GM18907 (cell line): Measurements from ENCODE around the gene LMO7.

Experiments
- ATAC-seq: cut with Tn5 transposase; IDR thresholded peaks from one replicate; pipeline ENCODE4 v1.9.1; 2021; ENCODE audit warnings: mild to moderate bottlenecking, moderate library complexity; ENCODE audit not compliant: unreplicated experiment

The LMO7 gene

DNA sequence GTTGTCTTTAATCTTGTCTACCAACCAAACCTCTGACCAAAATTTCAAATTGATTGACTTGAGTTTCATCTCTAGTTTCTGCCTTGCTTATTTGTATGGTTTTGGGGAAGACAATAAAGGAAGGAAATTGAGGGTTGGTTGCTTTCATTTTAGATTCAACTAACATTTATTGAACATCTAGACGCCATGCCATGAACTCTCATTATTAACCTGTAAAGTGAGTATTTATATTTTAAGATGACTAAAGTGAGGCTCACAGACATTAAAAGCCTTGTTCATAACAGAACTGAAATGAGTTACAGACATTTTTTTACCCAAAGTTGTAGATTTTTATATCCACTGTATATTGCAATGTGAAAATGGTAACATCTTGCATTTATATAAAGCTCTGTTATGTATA is 239.3 kb downstream of the LMO7 start:
- ATAC-seq, result no peak

DNA sequence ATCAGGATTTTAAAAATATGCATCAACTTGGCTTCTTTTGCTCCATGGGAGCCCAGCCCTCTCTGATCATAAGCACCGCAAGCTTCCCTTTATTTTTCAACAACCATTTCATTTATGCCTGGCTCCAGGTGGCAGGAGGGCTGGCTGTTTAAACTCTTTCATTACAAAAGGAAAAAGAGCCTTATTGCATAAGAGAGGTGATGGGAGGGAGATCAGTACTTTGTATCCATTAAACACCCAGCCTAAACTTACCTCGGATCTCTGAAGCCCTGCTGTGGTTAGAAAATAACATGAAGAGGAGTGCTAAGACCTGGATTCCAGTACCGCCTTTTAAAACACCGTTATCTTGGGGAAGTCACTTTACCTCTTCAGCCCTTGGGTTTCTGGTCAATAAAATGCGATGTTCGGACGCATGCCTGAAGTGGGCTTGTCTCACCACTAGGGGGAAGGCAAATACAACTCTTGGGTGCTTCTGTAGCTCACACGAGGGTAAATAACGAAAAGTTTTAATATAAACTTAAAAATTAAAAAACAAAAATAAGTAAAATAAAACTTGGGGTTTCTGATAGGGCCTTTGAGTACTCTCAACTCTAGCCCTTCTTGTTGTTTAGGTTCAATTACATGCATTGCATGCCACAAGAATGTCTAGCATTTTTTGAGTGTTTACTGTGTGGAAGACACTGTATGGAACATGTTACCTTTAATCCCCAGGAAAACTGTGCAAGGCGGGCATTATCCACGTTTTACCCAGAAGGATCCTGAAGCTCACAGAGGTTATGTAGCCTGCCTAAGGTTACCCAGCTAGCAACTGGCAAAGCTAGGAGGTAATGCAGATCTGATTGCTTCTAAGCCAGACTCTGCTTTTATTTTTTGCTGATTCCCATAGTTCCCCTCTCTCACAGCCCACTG is 240.3 kb downstream of the LMO7 start:
- peak; percentile 97 for ATAC-seq

DNA sequence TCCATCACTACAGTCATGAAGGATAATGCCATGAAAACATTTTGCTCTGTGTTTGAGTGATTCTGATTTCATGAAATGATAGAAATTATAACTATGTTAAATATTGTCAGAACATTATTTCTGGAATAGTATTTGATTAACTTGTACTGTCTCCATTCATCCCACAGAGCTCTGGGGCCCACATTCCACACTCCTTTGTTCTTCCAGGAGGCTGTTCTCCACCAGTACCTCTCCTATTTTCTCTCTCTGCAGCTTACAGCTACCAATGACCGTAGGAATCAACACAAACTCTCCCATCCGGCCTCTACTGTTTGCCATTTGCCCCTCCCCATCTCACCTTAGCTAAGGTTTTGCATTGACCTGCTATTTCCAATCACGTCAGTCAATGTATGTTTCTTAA is 240.9 kb downstream of the LMO7 start:
- ATAC-seq, result no peak

DNA sequence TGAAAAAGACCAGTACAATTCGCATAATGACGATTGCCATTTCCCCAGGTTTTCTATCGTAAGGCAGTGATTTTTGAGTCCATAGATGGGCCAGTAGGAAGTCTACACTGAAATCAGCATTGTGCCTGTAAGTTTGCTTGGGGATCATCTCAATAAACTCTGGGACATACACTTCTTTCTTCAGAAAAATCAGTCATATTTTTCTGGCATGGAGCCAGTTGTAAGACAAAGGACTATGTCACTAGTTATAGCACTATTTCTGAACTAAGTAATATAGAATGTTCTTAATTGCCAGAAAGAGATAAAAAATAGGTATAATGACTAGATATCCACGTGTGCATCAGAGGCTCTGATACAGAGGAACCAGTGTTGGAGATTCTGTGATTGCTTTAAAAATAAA is 243.5 kb downstream of the LMO7 start:
- ATAC-seq, result no peak

DNA sequence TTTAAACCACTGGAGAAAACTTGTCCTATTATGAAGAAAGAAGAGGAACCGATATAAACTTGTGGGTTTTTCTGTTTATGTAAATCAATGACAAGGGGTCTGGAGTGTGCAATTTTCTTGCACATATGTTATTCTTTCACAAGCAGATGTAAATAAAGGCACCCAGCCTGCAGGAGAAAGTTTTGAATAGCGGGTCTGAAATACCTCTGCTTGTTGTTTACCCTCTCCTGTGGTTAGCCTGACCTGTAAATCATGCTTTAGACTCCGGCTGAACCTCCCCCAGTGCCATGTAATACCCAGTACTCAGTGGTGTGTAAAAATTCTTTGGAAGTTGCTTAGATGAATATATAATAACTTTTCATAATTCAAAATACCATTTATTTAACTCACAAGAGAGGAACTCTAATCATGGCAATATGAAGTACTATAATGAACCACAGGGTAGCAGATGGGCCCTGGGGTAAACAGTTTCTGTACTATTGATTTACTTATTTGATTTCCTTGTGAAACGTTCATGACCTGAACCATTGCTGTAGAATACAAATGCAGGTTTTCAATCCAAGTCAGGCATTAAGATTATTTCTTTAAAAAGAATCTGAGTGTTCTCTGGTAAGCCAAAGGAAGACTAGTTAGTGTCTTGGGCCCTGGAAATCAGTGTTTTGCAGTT is 245.1 kb downstream of the LMO7 start:
- peak; percentile 56 for ATAC-seq

DNA sequence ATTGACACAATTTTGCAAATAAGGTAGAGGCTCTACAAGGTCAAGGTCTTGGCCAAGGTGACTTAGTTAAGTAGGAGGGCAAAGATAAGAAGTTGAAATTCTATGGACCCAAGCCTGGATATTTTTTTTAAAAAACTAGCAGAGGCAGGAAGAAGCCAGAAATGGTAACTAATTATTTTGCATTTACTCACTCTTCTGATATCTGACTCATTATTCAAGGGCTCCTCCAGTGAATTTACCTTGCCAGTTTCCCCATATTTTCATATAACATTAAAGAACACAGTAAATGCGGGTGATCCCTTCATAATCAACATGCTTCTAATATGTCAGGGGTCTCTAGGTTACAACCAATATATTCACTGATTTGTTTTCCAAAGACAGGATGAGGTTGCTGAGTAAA is 246.1 kb downstream of the LMO7 start:
- ATAC-seq, result no peak

DNA sequence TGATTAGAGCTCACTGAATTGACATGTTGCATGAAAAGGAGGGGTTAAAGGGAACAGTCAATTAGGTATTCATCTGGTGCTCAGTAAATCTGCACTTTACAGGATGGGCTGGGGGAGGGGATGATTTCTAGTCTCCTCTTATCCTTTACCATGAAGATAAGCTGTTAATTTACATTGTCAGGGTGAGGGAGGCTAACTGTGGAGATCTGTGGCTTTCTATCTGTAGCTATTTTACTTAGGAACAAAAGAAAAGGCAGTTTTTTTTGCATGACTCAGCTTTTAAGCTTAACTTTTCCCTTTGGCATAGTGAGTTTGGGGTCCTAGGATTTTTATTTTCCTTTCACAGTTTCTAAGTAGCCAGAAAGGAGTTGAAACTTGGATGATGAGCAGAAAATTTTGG is 253.3 kb downstream of the LMO7 start:
- no peak for ATAC-seq

DNA sequence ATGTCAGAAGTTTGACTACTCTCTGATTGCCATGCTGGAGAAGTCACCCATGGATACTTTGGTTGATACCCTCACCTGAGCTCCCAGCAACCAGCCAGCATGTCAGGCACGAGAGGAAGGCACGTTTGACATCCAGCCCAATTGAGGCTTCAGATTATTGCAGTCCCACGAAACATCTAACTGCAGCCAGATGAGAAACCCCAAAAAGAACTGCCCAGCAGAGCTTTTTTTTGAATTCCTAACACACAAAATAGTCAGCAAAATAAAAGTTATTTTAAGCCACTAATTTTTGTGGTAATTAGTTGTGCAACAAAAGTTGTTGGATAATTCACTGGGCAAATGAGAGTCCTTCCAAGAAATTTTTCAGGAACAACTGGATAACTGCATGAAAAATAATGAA is 259.0 kb downstream of the LMO7 start:
- ATAC-seq, result no peak

DNA sequence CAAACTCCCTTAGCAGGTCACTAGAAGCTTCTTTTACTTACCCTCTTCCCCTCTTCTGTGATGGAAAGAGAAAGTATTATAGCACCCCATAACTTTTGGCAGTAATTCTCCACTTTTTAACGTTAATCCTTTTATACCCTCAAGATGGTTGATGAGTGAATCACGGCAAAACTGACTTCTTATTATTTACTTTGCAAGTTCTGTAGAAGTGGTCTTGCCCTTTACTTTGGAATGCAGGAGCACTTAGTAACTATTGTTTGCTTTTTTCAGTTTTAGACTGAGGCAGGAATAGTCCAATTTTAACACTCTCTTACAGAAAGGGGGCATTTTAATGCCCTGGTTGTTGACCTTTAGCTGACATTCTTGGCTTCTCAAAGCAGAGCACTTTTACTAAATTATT is 260.1 kb downstream of the LMO7 start:
- ATAC-seq, result no peak

DNA sequence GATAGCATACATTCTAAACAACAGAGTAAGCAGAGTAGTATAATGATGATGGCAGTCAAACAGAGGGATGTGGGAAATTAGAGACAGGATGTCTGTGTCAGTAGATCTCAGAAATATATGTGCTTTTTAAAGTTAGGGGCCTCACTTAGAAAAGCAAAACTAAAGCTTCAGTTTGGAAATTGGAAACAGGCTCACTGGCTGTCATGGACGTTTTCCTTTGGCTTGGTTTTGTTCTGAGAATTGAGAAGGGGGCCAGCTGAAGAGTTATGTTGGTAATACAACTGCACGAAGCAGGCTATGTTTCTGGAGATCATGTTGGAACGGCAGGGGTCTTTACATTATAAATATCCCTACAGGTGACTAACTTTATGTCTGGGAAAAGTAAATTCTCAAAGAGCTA is 261.3 kb downstream of the LMO7 start:
- no peak for ATAC-seq

DNA sequence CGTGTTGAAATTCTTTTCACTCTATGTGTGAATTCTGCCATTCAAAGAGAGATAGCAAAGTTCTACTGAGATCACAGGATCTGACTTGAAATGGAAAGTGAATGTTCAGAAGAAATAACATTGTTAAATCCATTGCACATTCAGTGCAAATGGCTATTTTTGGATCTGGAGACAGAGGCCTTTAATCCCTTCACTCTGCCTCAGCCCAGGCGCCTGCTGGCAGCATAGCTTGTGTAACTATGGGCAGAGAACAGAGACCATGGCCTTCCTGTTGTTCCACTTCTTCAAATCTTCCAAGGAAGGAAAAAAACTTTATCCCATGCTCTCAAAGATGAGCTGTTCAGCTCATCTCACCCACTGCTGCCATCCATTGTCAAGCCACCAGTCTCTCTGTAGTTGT is 265.4 kb downstream of the LMO7 start:
- no peak for ATAC-seq

DNA sequence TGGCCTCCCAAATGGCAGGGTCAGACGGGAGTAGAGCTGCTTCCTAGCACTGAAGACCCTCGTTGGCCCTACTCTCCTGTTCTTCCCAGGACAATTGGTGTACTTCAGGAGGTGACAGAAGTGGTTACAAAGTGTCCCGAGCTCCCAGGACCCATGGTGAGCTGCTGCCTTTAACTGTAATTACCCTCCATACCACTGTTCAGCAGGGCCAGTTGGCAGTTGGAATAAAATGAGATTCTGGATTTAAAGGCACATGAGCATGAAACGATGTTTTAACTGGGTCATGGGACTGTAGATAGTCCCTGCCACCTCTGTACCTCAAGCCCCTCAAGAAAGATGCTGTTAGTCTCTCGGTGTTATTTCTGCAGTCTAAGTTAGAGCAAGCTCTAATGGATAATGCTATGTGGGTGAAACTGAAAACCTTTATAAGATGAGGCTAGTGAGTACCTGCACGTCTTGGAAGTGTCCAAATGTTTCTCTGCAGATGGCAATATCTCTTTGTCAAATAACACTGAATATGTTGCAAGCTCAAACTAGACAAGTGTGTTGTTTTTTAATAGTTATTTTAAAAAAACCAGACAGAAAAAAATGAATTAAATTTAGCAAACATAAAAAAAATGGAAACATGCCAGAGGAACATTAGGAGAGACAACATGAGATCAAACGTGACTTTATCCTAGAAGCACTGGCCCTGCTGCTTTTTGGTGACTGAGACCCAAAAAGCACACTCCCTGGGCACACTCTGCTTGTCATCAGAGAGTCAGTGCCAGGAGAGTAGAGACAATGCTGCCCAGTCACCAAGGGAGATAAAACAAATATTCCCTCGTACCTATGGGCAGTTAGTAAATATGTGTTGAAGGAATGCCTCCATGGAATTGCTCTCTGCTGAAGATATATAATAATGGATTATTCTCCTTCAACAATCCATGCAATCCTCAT is 266.3 kb downstream of the LMO7 start:
- ATAC-seq, result no peak

DNA sequence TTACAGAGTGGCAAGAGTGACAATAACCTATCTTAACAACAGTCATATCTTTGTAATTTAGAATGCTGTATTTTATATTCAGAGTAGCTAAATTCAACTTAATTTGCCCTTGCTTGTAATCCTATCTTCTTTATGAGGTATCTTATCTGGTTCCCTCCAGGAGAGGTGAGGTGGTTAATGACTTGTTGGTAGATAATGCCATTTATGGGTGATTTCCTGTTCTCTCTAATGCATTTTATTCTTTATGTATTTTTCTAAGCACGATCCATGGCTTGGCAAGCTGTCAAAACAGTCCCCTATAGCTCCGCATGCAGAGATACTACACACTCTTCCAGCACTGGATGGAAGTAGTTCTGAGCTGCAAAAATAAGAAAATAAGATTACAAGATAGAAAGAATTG is 267.9 kb downstream of the LMO7 start:
- ATAC-seq, result no peak

DNA sequence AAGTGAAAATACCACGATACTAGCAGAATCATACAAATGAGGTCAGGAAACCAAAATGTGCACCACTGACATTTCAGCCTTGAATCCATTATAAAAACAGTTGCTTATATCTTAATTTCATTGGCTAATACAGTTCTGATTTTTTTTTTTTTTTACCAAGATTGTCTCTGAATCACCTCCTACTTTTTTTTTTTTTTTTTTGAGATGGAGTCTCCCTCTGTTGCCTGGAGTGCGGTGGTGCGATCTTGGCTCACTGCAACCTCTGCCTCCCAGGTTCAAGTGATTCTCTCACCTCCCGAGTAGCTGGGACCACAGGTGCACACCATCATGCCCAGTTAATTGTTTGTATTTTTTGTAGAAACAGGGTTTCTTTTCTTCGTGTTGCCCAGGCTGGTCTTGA is 270.2 kb downstream of the LMO7 start:
- no peak for ATAC-seq

DNA sequence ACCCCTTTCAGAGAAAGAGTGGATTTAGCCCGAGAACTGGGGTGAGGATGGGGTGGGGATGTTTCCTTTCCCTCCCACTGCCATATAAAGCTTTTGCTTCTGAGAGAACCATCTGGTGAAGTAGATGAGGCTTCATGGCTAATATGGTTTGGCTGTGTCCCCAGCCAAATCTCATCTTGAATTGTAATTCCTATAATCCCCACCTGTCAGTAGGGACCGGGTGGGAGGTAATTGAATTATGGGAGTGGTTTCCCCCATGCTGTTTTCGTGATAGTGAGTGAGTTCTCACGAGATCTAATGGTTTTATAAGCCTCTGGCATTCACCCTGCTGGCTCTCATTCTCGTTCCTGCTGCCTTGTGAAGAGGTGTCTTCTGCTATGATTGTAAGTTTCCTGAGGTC is 270.9 kb downstream of the LMO7 start:
- ATAC-seq, result no peak

DNA sequence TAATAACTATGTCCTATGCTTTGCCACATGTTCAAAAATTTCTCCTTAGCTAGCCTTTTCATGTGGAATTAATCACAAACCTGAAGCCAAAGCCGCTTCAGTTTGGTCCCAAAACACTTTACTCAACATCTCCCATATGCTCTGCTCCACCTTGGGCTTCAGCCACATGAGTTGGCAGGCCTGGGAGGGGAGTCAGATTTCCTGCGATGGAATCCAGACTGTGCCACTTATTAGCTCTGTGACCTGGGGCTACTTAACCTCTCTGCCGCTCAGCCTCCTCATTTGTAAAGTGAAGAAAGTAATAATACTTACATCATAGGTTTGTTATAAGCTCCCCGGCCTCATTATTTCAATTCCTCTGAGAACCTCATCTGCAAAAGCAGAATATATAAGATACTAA is 272.0 kb downstream of the LMO7 start:
- no peak for ATAC-seq
